Stimulated activated CD4-positive, alpha-beta T cell treated with anti-CD3 and anti-CD28 coated beads, Interleukin-1b, Interleukin-23, amount 100 ng/mL, for 48 hours (primary cell): Measurements from ENCODE around the gene ZDHHC8.
A peak's percentile ranks its signal among the peaks of the same experiment; 100 is the strongest.
"Not testable (repeated sequence)": the region's sequence is repeated elsewhere in the genome, so short reads cannot be mapped to it uniquely, and the experiment has no call there.

Experiments used
- DNase-seq: peaks from one replicate; pipeline ENCODE4 v3.0.0-alpha.2; 2020

The ZDHHC8 gene

GRCh38 chr22:20145206-20145831, 13.7 kb downstream of the ZDHHC8 start:
- DNase-seq, result no peak

- no peak for DNase-seq
These were observed 14.2 kb downstream of the ZDHHC8 start for GRCh38 chr22:20145832-20146223.

DNA sequence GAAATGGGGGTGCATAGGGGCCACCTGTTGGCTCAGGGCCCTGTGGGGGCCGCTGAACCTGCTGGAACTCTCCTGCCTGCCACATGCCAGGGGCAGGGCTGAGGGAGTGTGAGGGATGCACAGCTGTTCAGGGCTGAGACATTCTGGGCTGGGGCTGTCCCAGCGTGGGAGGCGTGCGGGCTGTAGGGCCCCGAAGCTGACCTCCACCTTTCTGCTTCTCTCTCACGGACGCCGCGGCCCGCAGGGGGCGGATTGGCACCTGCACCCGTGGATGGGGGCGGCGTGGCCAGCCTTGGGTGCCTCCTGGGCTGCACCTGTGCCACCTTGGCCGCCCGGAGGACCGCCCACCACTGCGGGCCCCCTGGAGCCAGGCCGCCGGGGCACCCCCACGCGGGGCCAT, 15.2 kb downstream of the ZDHHC8 start:
- DNase-seq, result no peak

DNA sequence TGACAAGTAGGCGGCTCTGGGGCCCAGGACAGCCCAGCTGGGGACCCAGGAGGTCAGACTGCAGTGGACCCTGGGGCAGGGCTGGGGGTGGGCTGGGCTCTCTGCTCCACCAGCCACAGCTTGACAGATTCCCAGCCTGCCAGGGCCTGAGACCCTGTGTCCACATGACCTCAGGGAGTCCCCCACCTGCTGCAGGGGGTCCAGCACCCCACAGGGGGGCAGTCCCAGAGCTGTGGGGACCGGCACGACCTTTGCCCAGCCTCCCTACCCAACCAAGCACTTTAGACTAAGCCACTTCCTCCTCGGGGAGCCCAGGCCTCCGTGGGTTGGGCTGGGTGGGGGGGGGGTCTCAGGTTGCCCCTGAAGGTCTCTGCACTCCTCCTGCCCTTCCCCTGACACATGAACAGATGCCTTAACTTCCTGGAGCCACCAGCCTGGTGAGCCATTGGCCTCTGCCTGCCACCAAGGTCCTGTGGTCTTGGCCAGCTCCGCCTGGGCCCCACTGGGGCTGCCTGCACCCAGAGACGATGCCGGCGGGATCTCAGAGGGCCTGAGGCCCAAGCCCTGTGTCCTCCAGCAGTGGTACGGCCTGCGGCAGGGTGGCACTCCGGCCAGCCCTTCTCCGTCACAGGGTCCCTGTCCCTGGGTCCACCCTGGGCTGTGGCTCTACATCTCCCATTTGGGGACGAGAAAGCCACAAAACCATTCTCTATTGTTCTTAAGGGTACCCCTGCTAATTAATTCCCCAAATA, 15.8 kb downstream of the ZDHHC8 start:
- no peak for DNase-seq

DNA sequence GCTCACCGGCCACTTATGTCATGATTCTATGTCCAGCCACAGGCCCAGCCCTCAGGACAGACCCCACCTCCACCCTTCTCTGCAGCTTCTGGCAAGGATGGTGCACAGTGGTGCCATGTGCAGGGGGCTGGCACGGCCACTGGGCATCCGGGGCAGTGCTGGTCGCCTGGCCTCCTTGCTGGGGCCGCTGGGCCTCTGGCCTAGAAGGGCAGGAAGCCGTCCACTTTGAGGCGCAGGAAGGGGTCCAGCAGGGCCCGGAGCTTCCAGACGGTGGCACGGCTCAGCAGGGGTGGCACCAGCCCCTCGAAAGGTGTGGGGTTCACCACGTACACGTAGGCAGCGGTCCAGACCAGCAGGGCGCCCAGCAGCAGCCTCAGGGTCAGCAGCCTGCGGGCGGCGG, 16.8 kb downstream of the ZDHHC8 start:
- no peak for DNase-seq

- DNase-seq, result no peak
These were observed 17.9 kb downstream of the ZDHHC8 start for GRCh38 chr22:20149257-20150250.

DNA sequence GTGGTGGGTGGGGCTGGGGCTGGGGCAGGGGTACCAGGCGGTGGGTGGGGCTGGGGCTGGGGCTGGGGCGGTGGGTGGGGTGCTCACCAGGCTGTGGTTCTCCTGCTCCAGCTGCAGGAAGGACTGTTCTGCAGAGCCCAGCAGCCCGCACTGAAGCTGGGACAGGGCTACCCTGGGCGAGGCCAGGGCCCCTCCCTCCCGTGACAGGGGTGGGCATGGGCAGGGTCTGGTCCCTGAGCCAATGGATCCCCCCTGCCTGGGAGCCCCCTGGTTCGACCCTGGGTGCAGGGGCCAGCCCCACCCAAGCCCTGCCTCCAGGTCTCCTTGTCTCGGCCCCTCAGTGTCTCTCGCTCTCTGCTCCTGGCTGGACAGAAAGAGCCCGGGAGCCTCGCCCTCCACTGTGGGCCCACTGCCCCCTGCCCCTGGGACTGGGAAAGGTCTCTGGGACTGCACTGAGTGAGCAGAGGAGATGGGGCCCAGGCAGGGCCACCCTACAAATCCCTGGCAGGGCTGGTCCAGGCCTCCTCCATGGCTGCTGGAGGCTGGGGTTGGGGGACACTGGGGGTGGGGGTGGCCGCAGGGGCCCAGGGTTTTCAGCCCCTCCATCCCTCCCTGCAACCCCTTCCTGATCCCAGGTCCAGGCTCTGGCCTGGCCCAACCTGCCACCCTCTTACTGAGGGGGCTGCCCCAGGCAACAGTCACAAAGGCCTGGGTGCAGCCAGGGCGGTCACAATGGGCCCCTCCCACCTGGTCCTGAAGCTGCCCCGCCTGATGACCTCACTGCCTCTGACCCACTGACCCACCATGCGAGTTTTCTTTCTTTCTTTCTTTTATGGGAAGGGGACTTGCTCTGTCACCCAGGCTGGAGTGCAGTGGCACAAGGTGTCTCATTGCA, 19.0 kb downstream of the ZDHHC8 start, which contains the start of gene CCDC188:
CCDC188 (minus strand) TSS at position 675 of the 895 bp plus-strand sequence; CDS start at position 606, 69 bp downstream.
- DNase-seq, result no peak

DNA sequence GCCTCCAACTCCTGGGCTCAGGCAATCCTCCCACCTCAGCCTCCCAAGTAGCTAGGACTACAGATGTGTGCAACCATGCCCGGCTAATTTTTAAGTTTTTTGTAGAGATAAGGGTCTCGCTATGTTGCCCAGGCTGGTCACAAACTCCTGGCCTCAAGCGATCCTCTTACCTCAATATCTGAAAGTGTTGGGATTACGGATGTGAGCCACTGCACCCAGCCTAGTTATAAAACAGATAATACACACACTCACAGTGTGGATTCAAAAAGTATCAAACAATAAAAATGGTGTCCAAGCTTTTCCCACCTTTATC, 19.6 kb downstream of the ZDHHC8 start:
- no peak for DNase-seq

GRCh38 chr22:20152464-20152890, 20.9 kb downstream of the ZDHHC8 start:
- no peak for DNase-seq

DNA sequence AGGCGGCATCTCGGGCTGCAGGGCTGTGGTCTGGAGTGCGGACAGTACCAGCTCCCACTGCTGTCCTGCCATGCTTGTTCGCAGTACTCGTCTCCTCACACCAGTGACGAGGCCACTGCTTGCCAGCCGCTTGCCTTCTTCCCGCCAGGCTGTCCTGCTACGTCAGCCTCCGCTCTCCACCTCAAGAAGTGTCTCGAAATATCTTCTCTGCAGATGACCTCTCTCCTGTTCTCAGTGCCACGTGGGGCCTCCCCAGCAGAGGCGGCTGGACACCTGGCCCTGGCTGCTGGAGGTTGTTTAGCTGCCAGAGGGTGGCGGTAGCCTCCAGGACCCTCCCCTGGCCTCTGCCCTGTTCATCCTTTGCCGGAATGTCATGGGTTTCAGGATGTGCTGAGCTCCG, 22.3 kb downstream of the ZDHHC8 start:
- no peak for DNase-seq

GRCh38 chr22:20154602-20155187, 23.1 kb downstream of the ZDHHC8 start:
- DNase-seq, result no peak

GRCh38 chr22:20155330-20156041, 23.9 kb downstream of the ZDHHC8 start:
- DNase-seq, result no peak

DNA sequence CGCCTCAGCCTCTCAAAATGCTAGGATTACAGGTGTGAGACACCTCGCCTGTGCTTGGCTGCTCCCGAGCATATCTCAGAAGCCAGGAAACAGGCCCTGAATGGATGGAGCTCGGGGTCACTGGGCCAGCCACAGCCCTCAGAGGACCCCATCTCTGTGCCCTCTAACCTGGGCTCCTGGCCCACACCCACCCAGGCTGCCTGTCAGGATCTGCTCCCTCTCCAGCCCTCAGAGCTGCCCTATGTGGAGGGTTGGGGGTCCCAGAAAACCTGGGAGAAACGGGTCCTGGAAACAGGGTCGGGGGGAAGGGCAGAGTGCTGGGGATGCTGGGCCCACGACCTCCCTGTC, 24.4 kb downstream of the ZDHHC8 start:
- DNase-seq, result no peak

- DNase-seq, result peak; percentile 85
These were observed 25.2 kb downstream of the ZDHHC8 start for GRCh38 chr22:20156611-20157429.

GRCh38 chr22:20157430-20158183, 26.0 kb downstream of the ZDHHC8 start:
- DNase-seq, result no peak

GRCh38 chr22:20158391-20159036, 26.9 kb downstream of the ZDHHC8 start:
- no peak for DNase-seq

DNA sequence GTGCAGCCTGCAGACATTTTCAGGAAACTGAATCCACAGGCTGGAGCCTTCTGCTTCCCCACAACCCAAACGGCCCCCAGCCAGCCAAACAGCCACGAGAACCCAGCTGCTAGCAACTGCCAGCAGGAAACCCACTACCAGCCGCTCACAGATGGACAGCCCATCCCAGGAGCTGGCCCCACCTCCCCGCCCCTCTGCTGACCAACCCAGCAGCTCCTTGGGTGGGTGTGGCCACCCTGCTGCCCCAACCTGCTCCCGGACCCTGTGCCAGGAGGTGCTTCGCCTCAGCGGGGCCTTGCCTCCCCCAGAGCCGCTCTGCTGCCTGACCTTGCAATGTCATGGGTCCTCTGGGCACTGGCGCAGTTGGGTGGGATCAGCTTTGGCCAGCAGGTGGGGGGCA, 27.5 kb downstream of the ZDHHC8 start:
- DNase-seq, result no peak

GRCh38 chr22:20159531-20159930, 27.9 kb downstream of the ZDHHC8 start:
- not testable (repeated sequence) for DNase-seq

- DNase-seq, result no peak
These were observed 28.4 kb downstream of the ZDHHC8 start for GRCh38 chr22:20160041-20160440.
